Astrocyte of the spinal cord (primary cell): ENCODE results near the gene DNAI7.

Experiments
- DNase-seq: peaks from one replicate; pipeline ENCODE4 v3.0.0; 2011; ENCODE audit warnings: low read depth, low spot score
- H3K4me3 ChIP-seq: 2 replicates; pipeline ENCODE4 v1.5.1; 2011; ENCODE audit warnings: low read depth, mild to moderate bottlenecking, low read length, moderate library complexity
- in situ Hi-C: cut with HindIII; loops from 2 replicates; pipeline ENCODE4 v1.10.0; 2017; ENCODE audit warnings: low sequenced_read_pairs
- TF ChIP-seq, protein P1 (sequence below): IDR thresholded peaks from 2 replicates; pipeline ENCODE4 v1.5.1; 2012; ENCODE audit warnings: low read depth, mild to moderate bottlenecking, low read length, inconsistent platforms

The DNAI7 gene

GRCh38 chr12:25213338-25213737, 18.4 kb upstream of the DNAI7 start:
- in situ Hi-C loops, result no loop called here
- DNase-seq, result no peak
- H3K4me3 ChIP-seq, result no peak overlapping the region
- TF ChIP-seq, protein P1, sequence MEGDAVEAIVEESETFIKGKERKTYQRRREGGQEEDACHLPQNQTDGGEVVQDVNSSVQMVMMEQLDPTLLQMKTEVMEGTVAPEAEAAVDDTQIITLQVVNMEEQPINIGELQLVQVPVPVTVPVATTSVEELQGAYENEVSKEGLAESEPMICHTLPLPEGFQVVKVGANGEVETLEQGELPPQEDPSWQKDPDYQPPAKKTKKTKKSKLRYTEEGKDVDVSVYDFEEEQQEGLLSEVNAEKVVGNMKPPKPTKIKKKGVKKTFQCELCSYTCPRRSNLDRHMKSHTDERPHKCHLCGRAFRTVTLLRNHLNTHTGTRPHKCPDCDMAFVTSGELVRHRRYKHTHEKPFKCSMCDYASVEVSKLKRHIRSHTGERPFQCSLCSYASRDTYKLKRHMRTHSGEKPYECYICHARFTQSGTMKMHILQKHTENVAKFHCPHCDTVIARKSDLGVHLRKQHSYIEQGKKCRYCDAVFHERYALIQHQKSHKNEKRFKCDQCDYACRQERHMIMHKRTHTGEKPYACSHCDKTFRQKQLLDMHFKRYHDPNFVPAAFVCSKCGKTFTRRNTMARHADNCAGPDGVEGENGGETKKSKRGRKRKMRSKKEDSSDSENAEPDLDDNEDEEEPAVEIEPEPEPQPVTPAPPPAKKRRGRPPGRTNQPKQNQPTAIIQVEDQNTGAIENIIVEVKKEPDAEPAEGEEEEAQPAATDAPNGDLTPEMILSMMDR, result no peak

DNA sequence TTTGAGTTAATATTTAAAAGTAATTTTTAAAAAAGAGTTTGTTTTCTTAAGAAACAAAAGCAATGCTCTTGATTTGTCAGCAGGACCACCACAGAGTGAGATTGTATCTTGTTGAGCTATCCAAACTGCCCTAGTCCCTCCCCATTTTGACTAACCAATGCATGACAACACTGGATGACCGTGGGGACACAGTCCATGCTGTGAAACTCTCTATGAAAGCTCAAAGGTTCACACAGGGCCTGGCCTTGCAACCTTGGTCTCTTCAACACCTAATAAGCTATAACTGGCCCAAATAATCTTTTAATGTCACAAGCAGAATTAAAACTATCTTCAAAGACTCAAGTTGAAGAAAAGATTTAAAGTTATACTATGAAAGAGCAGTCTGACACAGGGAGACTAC, 13.6 kb upstream of the DNAI7 start:
- TF ChIP-seq, protein P1, result no peak
- in situ Hi-C loops, result no loop called here
- H3K4me3 ChIP-seq, result no peak overlapping the region

DNA sequence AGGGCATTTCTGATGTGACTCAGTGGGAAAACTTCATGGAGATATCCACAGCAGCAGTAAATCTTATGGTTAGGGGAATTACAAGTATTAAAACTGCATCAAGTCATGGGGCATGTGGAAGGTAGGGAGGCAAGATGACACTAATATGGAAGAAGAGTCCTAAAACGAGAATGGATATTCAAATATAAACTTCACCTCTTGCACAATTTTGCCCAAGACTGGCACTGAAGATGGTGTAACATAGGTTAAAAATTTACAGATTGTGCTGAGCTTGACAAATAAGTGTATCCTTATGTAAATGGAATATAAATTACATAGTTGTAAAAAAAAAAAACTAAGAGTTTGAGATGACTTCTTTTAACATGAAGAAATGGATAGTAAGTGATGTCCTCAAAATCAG, 12.9 kb upstream of the DNAI7 start:
- H3K4me3 ChIP-seq, result no peak overlapping the region
- TF ChIP-seq, protein P1, result no peak
- in situ Hi-C loops, result no loop called here
- no peak for DNase-seq

More for the DNA sequence above, 13.6 kb upstream of the DNAI7 start:
- no peak for DNase-seq

- DNase-seq, result no peak
- in situ Hi-C loops, result no loop called here
- no peak overlapping the region for H3K4me3 ChIP-seq
- TF ChIP-seq, protein P1, result no peak
Observed at GRCh38 chr12:25207411-25207810, 12.5 kb upstream of the DNAI7 start.

DNA sequence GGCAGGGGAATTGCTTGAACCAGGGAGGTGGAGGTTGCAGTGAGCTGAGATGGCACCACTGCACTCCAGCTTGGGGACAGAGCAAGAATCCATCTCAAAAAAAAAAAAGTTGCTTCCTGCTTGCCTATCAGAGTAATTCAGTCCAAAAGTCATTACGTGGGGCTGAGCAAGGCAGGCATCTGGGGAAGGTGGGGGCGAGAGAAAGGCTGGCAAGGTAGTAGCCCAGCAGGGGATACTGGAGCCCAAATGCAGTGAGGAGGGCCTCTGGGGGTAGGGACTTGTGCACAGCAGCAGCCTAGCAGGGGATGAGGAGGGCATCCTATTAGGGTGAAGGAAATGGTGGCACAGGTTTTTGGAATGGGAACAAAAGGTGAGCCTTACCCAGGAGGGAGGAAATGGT, 7.2 kb upstream of the DNAI7 start:
- in situ Hi-C loops, result no loop called here
- H3K4me3 ChIP-seq, result no peak overlapping the region
- no peak for DNase-seq
- TF ChIP-seq, protein P1, result no peak

DNA sequence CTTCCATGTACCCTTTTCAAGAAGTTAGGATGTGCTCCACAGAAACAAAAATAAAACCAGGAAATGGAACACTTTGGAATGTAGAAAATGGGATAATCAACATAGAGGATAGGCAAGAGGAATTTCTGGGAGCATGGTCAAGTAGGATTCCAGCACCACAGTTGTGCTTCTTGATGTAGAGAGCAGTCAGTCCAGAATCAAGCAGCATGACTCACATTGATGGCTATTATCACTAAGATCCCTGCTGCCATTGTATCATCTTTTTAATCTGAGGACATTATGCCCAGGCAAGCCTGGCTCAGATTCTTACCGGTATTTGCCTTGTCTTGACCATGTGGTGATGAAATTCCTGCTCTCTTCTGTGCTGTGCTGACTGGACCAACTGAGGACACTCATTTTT, 5.7 kb upstream of the DNAI7 start:
- no peak overlapping the region for H3K4me3 ChIP-seq
- in situ Hi-C loops, result no loop called here
- TF ChIP-seq, protein P1, result no peak
- DNase-seq, result peak; percentile 51

DNA sequence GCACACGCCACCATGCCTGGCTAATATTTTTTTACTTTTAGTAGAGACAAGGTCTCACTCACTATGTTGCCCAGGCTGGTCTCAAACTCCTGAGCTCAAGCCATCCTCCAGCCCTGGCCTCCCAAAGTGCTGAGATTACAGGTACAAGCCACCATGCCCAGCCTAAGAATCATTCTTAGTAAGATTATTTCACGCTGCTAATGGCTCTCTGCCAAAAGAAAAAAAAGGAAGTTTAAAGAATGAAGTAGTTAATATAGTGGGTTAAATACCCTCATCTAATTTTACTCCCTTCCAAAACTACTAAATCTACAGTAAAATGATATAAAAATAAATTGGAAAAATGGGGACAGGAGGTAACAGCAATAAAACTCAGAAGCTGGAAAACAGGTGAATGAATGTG, 2.6 kb upstream of the DNAI7 start:
- TF ChIP-seq, protein P1, result no peak
- in situ Hi-C loops, result no loop called here
- no peak for DNase-seq
- no peak overlapping the region for H3K4me3 ChIP-seq
